Lower lobe of right lung (tissue), 2 donors: ENCODE measurements around the gene ATP2B3. TPM values are rescaled to one million over a fixed set of nuclear protein-coding genes. Genes with fewer than 3 reads are reported as not detected.

Experiments
- ATAC-seq, 2 donors: fragments of 200-7000 bp; cut with Tn5 transposase; one replicate each; pipeline ENCODE4 v1.9.1; 2020 to 2022; ENCODE audit warnings: mild to moderate bottlenecking in 2 of 2, moderate library complexity in 2 of 2
- DNase-seq: peaks from one replicate; pipeline ENCODE4 v3.0.0-alpha.2; 2020
- H3K27ac ChIP-seq: fragments of 200-600 bp; one replicate; pipeline ENCODE4 v1.8.0; 2022
- H3K27me3 ChIP-seq: fragments of 200-600 bp; one replicate; pipeline ENCODE4 v1.8.0; 2022; ENCODE audit warnings: low read depth
- H3K36me3 ChIP-seq: fragments of 200-600 bp; one replicate; pipeline ENCODE4 v1.8.0; 2022; ENCODE audit warnings: mild to moderate bottlenecking
- H3K4me1 ChIP-seq: fragments of 200-600 bp; one replicate; pipeline ENCODE4 v1.8.0; 2022
- H3K4me3 ChIP-seq: fragments of 200-600 bp; one replicate; pipeline ENCODE4 v1.8.0; 2022; ENCODE audit warnings: mild to moderate bottlenecking
- H3K9me3 ChIP-seq: fragments of 200-600 bp; one replicate; pipeline ENCODE4 v1.8.0; 2022
- CTCF ChIP-seq: fragments of 200-600 bp; IDR thresholded peaks from one replicate; pipeline ENCODE4 v1.8.0; 2022; ENCODE audit warnings: antibody characterized with exemption, mild to moderate bottlenecking
- intact Hi-C: fragments of 100-400 bp; cut with DNase I; formaldehyde crosslinking; loops from one replicate; pipeline ENCODE4 v1.11.0; 2022
- total RNA-seq: library from RNA; stranded (reverse); fragmentation: NEBNext Ultra II Directional; extraction: Animal tissue kit (Norgen Biotek cat#: 25700); gene quantifications from one replicate; pipeline ENCODE4 v1.2.1, GENCODE V29; 2021
- donor health status: DM: no; HTN: yes; CAD: no; lungs with severe emphysema.

ATP2B3 gene
- total RNA-seq, 1 donor from 2014 or later = not detected

- peak; percentile 14 for DNase-seq
- Histone ChIP-seq H3K36me3 (no peaks in the 10 kb centered on the region), H3K27me3 (no peaks in the 10 kb centered on the region), H3K4me1 (no peaks in the 10 kb centered on the region), H3K9me3 (no peaks in the 10 kb centered on the region), H3K27ac (no peak overlapping the region), H3K4me3 (no peak overlapping the region)
- intact Hi-C loops = no loop called here
- no peak for TF ChIP-seq CTCF
- ATAC-seq = no peak
These were observed 111.2 kb downstream of the ATP2B3 start for GRCh38 chrX:153628665-153629064.

- intact Hi-C loops = no loop called here
- ATAC-seq (no peak), DNase-seq (no peak)
- H3K36me3 ChIP-seq = no peaks in the 10 kb centered on the region
- no peak overlapping the region for H3K27ac ChIP-seq
- TF ChIP-seq CTCF = no peak
- no peaks in the 10 kb centered on the region for H3K9me3 ChIP-seq
- H3K27me3 ChIP-seq = no peaks in the 10 kb centered on the region
- no peak overlapping the region for H3K4me3 ChIP-seq
- no peaks in the 10 kb centered on the region for H3K4me1 ChIP-seq
These were observed 113.9 kb downstream of the ATP2B3 start for GRCh38 chrX:153631346-153631745.

GRCh38 chrX:153631907-153632594, 114.6 kb downstream of the ATP2B3 start:
- Histone ChIP-seq H3K36me3 (no peaks in the 10 kb centered on the region), H3K27me3 (no peaks in the 10 kb centered on the region), H3K27ac (no peak overlapping the region), H3K4me1 (no peaks in the 10 kb centered on the region), H3K9me3 (no peaks in the 10 kb centered on the region), H3K4me3 (no peak overlapping the region)
- no peak for TF ChIP-seq CTCF
- ATAC-seq = no peak
- DNase-seq = no peak
- intact Hi-C loops = no loop called here

Other genes with a start within 250 kb of the ATP2B3 start
- gene PNMA6F, start 195.9 kb upstream of the ATP2B3 start, total RNA-seq = not detected
- 7.6 TPM for gene ZNF275, start 183.5 kb upstream of the ATP2B3 start, total RNA-seq
- gene PNMA6E, start 116.3 kb upstream of the ATP2B3 start, total RNA-seq = not detected
- 4.5 TPM for gene ZFP92, start 106.2 kb upstream of the ATP2B3 start, total RNA-seq
- 0.80 TPM for gene TREX2, start 71.6 kb upstream of the ATP2B3 start, total RNA-seq
- 22.7 TPM for gene HAUS7, start 47.1 kb upstream of the ATP2B3 start, total RNA-seq
- 157 TPM for gene BGN, start 22.7 kb upstream of the ATP2B3 start, total RNA-seq
- gene CCNQ, start 81.5 kb downstream of the ATP2B3 start, total RNA-seq = 17.0 TPM
- not detected for gene DUSP9, start 129.6 kb downstream of the ATP2B3 start, total RNA-seq
- not detected for gene PNCK, start 156.2 kb downstream of the ATP2B3 start, total RNA-seq
- gene SLC6A8, start 170.3 kb downstream of the ATP2B3 start, total RNA-seq = 7.1 TPM
- gene BCAP31, start 206.7 kb downstream of the ATP2B3 start, total RNA-seq = 219 TPM
- gene ABCD1, start 207.2 kb downstream of the ATP2B3 start, total RNA-seq = 14.5 TPM
- gene PLXNB3, start 246.6 kb downstream of the ATP2B3 start, total RNA-seq = 4.6 TPM